Tibial nerve (tissue), 4 donors: ENCODE measurements around the gene LHFPL2. TPM values are rescaled to one million over a fixed set of nuclear protein-coding genes. Genes with fewer than 3 reads are reported as not detected.

ENCODE experiments used
- DNase-seq, 2 donors: peaks; one replicate each; pipeline ENCODE4 v3.0.0-alpha.2; 2019; ENCODE audit warnings: low spot score in 2 of 2
- H3K27ac ChIP-seq, 4 donors: fragments of 200-600 bp; sonication (generic) in 3 of 4; one replicate each; pipeline ENCODE4 v1.5.1; 2017 to 2019; ENCODE audit warnings: mild to moderate bottlenecking in 1 of 4
- H3K27me3 ChIP-seq, 2 donors: fragments of 200-600 bp; sonication (generic) in 1 of 2; one replicate each; pipeline versions ENCODE4 v1.5.1 to v1.6.0; 2017 to 2019
- H3K36me3 ChIP-seq, 3 donors: fragments of 200-600 bp; sonication (generic); one replicate each; pipeline ENCODE4 v1.5.1; 2018 to 2019
- H3K4me1 ChIP-seq, 4 donors: fragments of 200-600 bp; sonication (generic) in 3 of 4; one replicate each; pipeline ENCODE4 v1.5.1; 2017 to 2019
- H3K4me3 ChIP-seq, 4 donors: fragments of 200-600 bp; sonication (generic) in 3 of 4; one replicate each; pipeline ENCODE4 v1.5.1; 2017 to 2019; ENCODE audit warnings: mild to moderate bottlenecking in 1 of 4, moderate library complexity in 1 of 4
- H3K9me3 ChIP-seq, 4 donors: fragments of 200-600 bp; sonication (generic) in 3 of 4; one replicate each; pipeline ENCODE4 v1.5.1; 2017 to 2019
- EP300 ChIP-seq, 2 donors: sonication (generic); formaldehyde crosslinking; IDR thresholded peaks; one replicate each; pipeline ENCODE4 v1.6.1; 2017; ENCODE audit warnings: antibody characterized with exemption in 2 of 2, mild to moderate bottlenecking in 1 of 2
- POLR2A ChIP-seq, 2 donors: fragments of 450-650 bp; IDR thresholded peaks; one replicate each; pipeline ENCODE4 v1.6.1; 2017; ENCODE audit warnings: antibody characterized with exemption in 2 of 2, mild to moderate bottlenecking in 2 of 2, moderate library complexity in 2 of 2
- WGBS, 2 donors: methylation state at CpG; one replicate each; pipeline ENCODE4 v1.1.5; 2018; 5-methylcytosine and 5-hydroxymethylcytosine counted together
- total RNA-seq, 4 donors: library from RNA; depleted of rRNA; stranded (reverse); fragments of >200 nt; gene quantifications; one replicate each; pipeline ENCODE4 v1.1.0, GENCODE V29; 2016
- TF ChIP-seq, protein P1 (sequence below), 5 experiments: fragments of 200-600 bp in 3 of 5; fragments of 450-650 bp in 2 of 5; sonication (generic) in 3 of 5; IDR thresholded peaks; one replicate each; pipeline ENCODE4 v1.5.1; 2016 to 2019; ENCODE audit warnings: antibody characterized with exemption in 5 of 5, mild to moderate bottlenecking in 3 of 5, moderate library complexity in 2 of 5

LHFPL2 gene
- total RNA-seq, 4 donors from 2014 or later, result 19.7 to 48.9 (median 27.4) TPM

DNA sequence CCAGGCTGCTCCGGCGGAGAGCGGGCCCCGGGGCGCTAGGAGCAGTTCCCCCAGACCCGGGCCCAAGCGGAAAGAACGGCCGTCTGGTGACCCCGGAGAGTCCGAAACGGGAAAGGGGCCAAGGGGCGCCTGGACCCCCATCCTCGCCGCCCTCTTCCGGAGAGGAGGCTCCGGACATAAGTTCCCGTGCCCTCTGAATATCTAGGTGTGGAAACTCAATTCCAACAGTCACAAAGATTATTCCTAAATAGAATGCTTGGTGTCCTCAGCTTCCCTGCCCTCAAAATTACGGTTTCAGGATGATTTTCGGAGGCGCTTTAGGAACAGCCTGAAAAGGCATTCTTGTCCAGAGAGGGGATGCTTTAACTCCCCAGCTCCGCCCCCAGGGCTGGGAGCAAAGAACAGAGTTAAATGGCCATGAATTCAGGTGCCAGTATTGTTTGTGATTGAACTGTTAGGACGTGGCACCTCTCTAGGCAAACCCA lies 681 bp upstream of the LHFPL2 start:
- DNase-seq, result no peak

DNA sequence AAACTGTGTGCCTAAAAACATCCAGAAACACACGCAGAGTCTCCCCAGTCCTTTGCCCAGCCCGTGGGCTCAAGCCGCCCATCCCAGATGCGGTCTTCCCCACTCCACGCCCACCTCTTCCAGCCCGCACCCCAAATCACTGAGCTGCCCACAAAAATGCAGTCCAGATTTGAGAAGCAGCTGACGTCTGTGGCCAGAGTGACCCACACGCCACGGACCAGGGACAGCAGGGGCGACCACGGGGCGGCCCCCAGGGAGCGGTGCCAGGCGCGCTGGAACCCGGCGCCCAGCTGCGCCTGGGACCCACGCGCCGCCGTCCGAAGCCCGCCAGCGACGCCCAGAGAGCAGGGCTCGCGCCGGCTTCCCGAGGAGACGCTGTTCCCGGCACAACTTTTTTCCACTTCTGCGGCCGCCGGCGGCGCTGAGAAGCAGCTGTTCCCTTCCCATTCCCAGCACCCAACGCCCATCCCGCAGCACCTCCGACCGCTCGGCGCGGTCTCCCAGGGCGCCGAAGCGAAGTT lies 674 bp downstream of the LHFPL2 start:
- peak overlapping the region; percentile 91 to 97 (median 96) for H3K27ac ChIP-seq
- DNase-seq, result peak; percentile 22 to 25
- no peaks in the 10 kb centered on the region for H3K27me3 ChIP-seq
- peak overlapping the region; percentile 65 to 90 (median 84) for H3K4me3 ChIP-seq
- H3K36me3 ChIP-seq, result no peaks in the 10 kb centered on the region
- no peaks in the 10 kb centered on the region for H3K9me3 ChIP-seq
- peaks cover 0 to 48% (median 15%) of the 10 kb centered on the region in 4 donors for H3K4me1 ChIP-seq
- TF ChIP-seq, protein P1, sequence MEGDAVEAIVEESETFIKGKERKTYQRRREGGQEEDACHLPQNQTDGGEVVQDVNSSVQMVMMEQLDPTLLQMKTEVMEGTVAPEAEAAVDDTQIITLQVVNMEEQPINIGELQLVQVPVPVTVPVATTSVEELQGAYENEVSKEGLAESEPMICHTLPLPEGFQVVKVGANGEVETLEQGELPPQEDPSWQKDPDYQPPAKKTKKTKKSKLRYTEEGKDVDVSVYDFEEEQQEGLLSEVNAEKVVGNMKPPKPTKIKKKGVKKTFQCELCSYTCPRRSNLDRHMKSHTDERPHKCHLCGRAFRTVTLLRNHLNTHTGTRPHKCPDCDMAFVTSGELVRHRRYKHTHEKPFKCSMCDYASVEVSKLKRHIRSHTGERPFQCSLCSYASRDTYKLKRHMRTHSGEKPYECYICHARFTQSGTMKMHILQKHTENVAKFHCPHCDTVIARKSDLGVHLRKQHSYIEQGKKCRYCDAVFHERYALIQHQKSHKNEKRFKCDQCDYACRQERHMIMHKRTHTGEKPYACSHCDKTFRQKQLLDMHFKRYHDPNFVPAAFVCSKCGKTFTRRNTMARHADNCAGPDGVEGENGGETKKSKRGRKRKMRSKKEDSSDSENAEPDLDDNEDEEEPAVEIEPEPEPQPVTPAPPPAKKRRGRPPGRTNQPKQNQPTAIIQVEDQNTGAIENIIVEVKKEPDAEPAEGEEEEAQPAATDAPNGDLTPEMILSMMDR (IDR thresholded peaks at IDR 0.05), result peak in 1 of 5 experiments; percentile 3
- no peak for TF ChIP-seq POLR2A (IDR thresholded peaks at IDR 0.05)
- 0 to 1% methylated on average over 21 to 28 of the region's 47 CpGs for WGBS, 2 donors

More for the DNA sequence above, 681 bp upstream of the LHFPL2 start:
- peak overlapping the region; percentile 91 to 97 (median 96) for H3K27ac ChIP-seq
- 10 to 11% methylated on average over 19 to 21 of the region's 23 CpGs for WGBS, 2 donors
- peaks cover 0 to 47% (median 13%) of the 10 kb centered on the region in 4 donors for H3K4me1 ChIP-seq
- H3K36me3 ChIP-seq, result no peaks in the 10 kb centered on the region
- H3K9me3 ChIP-seq, result no peaks in the 10 kb centered on the region
- no peaks in the 10 kb centered on the region for H3K27me3 ChIP-seq
- TF ChIP-seq POLR2A (IDR thresholded peaks at IDR 0.05) (no peak), EP300 (IDR thresholded peaks at IDR 0.05) (no peak)
- TF ChIP-seq, protein P1 (IDR thresholded peaks at IDR 0.05), result no peak
- peak overlapping the region; percentile 65 to 90 (median 84) for H3K4me3 ChIP-seq

DNA sequence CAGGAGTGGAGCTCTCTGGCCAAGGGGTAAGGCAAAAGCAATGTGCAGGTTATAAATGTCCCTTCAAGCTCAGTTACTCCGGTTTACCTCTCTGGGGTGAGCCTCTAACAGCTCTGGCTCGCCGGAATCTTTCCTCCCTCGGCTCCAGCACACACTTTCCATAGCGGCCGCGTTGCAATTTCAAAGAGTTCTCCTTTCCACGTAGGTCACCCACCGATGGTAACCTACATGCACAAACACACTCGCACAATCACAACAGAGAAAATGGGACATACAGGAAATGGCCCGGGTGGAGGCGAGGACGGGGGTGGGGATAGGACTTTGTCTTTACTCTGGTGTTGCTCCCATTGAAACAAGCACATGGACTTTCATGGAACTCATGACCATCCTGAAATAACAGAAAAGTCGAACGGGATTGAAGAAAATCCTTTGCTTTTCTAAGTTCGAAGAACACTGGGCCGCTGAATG lies 1.2 kb downstream of the LHFPL2 start:
- Histone ChIP-seq H3K27ac (peak overlapping the region; percentile 91 to 97 (median 96)), H3K4me1 (peaks cover 0 to 48% (median 15%) of the 10 kb centered on the region in 4 donors), H3K27me3 (no peaks in the 10 kb centered on the region), H3K36me3 (no peaks in the 10 kb centered on the region), H3K4me3 (peak overlapping the region; percentile 65 to 90 (median 84)), H3K9me3 (no peaks in the 10 kb centered on the region)
- peak in 1 of 2 donors; percentile 25 for DNase-seq
- 3 to 4% methylated on average over 17 of the region's 17 CpGs for WGBS, 2 donors
- TF ChIP-seq POLR2A (IDR thresholded peaks at IDR 0.05) (no peak), EP300 (IDR thresholded peaks at IDR 0.05) (no peak)
- TF ChIP-seq, protein P1 (IDR thresholded peaks at IDR 0.05), result no peak

DNA sequence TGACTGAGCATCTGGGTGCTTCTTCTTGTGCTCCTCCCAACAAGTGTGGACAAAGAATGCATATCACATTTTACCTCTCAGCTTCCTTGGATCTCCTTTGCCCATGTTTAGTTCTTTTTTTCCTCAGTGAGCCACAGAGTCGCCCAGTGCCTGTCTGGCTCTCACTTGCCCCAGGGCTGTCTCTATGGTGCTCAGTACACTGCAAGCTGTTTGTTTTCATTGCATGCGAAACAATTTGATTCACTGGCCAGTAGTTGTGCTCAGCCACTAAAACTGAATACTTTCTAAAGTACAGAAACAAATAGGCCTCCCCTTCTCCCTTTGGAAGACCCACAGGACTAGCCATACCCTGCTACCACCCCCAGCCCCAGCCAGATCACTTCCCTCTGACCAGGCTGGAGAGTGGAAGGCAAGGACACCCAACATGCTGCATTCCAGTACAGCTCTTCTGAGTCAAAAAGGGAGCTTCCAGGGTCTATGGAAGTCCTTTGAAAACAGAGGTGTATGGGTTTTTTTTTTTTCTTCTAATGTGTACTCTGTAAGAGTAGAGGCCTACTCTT lies 3.8 kb downstream of the LHFPL2 start:
- peaks cover 0 to 57% (median 23%) of the 10 kb centered on the region in 4 donors for H3K4me1 ChIP-seq

More for the DNA sequence above, 3.8 kb downstream of the LHFPL2 start:
- Histone ChIP-seq H3K27ac (no peak overlapping the region), H3K36me3 (no peaks in the 10 kb centered on the region), H3K27me3 (no peaks in the 10 kb centered on the region), H3K4me3 (no peak overlapping the region), H3K9me3 (no peaks in the 10 kb centered on the region)
- TF ChIP-seq EP300 (IDR thresholded peaks at IDR 0.05) (no peak), POLR2A (IDR thresholded peaks at IDR 0.05) (no peak)
- TF ChIP-seq, protein P1 (IDR thresholded peaks at IDR 0.05), result no peak
- 28 to 55% methylated on average over 2 of the region's 2 CpGs for WGBS, 2 donors
- DNase-seq, result no peak
